Renal cortex interstitium (tissue), 11 donors: ENCODE measurements around the gene ARID3B. TPM values are rescaled to one million over a fixed set of nuclear protein-coding genes. Genes with fewer than 3 reads are reported as not detected.
"Not testable (repeated sequence)": the region's sequence is repeated elsewhere in the genome, so short reads cannot be mapped to it uniquely, and the experiment has no call there.

Experiments
- DNase-seq, 11 donors: peaks; one replicate each; pipeline ENCODE4 v3.0.0-alpha.2; 2013; ENCODE audit warnings: low read depth in 9 of 11, low spot score in 4 of 11; ENCODE audit errors: extremely low read depth in 1 of 11
- polyA plus RNA-seq, 3 donors: library from polyadenylated mRNA; unstranded; fragments of 120-200 nt; gene quantifications; one replicate each; pipeline ENCODE4 v1.2.1, GENCODE V29; 2013; ENCODE audit not compliant: insufficient read length in 3 of 3

The ARID3B gene
- polyA plus RNA-seq, 3 donors: 13.5 to 17.7 (median 17.1) TPM

- no peak for DNase-seq
Observed at GRCh38 chr15:74628949-74629348, 87.9 kb downstream of the ARID3B start.

- DNase-seq: not testable (repeated sequence)
Observed at GRCh38 chr15:74629696-74630095, 88.7 kb downstream of the ARID3B start.

GRCh38 chr15:74630284-74631086, 89.5 kb downstream of the ARID3B start:
- no peak for DNase-seq

- DNase-seq: no peak
Observed at GRCh38 chr15:74631087-74631385, 90.0 kb downstream of the ARID3B start.

GRCh38 chr15:74631408-74631807, 90.4 kb downstream of the ARID3B start:
- no peak for DNase-seq

- DNase-seq: peak in 4 of 11 donors; percentile 25 to 47 (median 31)
Observed at GRCh38 chr15:74631935-74632560, 91.0 kb downstream of the ARID3B start.

- DNase-seq: no peak
Observed at GRCh38 chr15:74632601-74633000, 91.6 kb downstream of the ARID3B start.

- no peak for DNase-seq
Observed at GRCh38 chr15:74633781-74634180, 92.8 kb downstream of the ARID3B start.

- DNase-seq: peak in 5 of 11 donors; percentile 19 to 55 (median 39)
Observed at GRCh38 chr15:74635228-74635627, 94.2 kb downstream of the ARID3B start.

- DNase-seq: no peak
Observed at GRCh38 chr15:74636984-74637383, 96.0 kb downstream of the ARID3B start.

GRCh38 chr15:74641151-74641550, 100.1 kb downstream of the ARID3B start:
- no peak for DNase-seq

- DNase-seq: peak in 5 of 11 donors; percentile 30 to 52 (median 41)
Observed at GRCh38 chr15:74642348-74642733, 101.3 kb downstream of the ARID3B start.

GRCh38 chr15:74642734-74643664, 102.0 kb downstream of the ARID3B start:
- DNase-seq: no peak

GRCh38 chr15:74643665-74644204, 102.7 kb downstream of the ARID3B start:
- DNase-seq: no peak

- no peak for DNase-seq
Observed at GRCh38 chr15:74646480-74646879, 105.5 kb downstream of the ARID3B start.

Other genes with a start within 250 kb of the ARID3B start
- 1 to 10 TPM in 2 of 3 donors, under 1 TPM in 1; 1.00 to 1.2 (median 1.1) TPM for gene CYP11A1, start 173.6 kb upstream of the ARID3B start, polyA plus RNA-seq
- gene SEMA7A, start 107.3 kb upstream of the ARID3B start, polyA plus RNA-seq: 1 to 10 TPM; 4.7 to 7.1 (median 5.2) TPM
- gene UBL7, start 80.1 kb upstream of the ARID3B start, polyA plus RNA-seq: 10 to 100 TPM; 60.2 to 68.7 (median 66.8) TPM
- 10 to 100 TPM; 70.5 to 89.5 (median 72.9) TPM for gene CLK3, start 74.6 kb downstream of the ARID3B start, polyA plus RNA-seq
- 10 to 100 TPM; 41.8 to 44.1 (median 42.0) TPM for gene EDC3, start 154.8 kb downstream of the ARID3B start, polyA plus RNA-seq
- gene CYP1A1, start 184.3 kb downstream of the ARID3B start, polyA plus RNA-seq: under 1 TPM in 1 of 3 donors, not detected in 2; 0.12 TPM
- gene CYP1A2, start 207.6 kb downstream of the ARID3B start, polyA plus RNA-seq: under 1 TPM; 0.13 to 0.38 (median 0.23) TPM
- 10 to 100 TPM; 42.2 to 53.4 (median 47.1) TPM for gene CSK, start 240.9 kb downstream of the ARID3B start, polyA plus RNA-seq